ENCODE data around the gene CEPT1.

The CEPT1 gene

DNA sequence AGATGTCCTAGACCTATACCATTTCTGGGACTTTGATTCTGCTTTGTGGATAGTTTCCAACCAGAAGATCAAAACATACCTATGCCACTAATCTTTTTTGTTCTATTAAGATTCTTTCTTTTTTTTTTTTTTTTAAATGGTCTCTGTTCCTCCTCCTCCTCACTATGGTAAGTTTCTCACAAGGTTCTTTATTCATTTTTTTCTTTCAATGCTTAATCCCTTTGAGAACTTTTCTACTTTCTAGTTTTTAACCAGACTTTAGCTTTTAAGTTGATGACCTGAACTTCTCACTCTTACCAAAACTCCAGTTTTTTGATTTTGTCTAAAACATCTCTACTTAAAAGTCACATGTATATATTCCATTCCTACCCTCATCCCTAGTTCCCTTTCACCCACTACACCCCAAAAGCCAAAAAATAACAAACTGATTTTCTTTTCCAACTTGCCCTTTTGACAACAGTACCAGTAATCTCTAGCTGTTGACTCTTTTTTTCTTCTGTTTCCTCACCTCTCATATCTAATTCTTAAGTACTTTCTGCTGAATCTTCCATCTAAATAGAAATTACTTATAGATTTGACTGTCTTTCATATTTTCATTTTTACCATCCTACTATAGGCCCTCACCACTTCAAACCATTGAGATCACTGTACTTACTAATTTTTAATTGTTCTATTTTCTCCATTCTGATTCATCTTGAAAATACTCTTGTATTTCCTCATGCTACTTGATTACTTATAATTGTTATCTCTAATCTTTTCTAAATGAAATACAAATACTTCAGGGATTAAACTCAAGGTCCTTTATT lies 6.1 kb downstream of the CEPT1 start:
- Histone ChIP-seq H3K36me3 (ENCODE audit: control insufficient read depth in 2 of 2, insufficient read depth in 2 of 2, low read length in 2 of 2) (peaks cover 25 to 27% of the 10 kb centered on the region in 2 donors), H3K4me3 (ENCODE audit: low read length in 2 of 2) (no peak overlapping the region), H3K27ac (ENCODE audit: low read depth in 2 of 2, low read length in 2 of 2) (no peak overlapping the region)

GRCh38 chr1:111147948-111148347 lies 7.9 kb downstream of the CEPT1 start:
- Histone ChIP-seq H3K27ac (ENCODE audit: low read depth in 2 of 2, low read length in 2 of 2) (no peak overlapping the region), H3K4me1 (ENCODE audit: control insufficient read depth in 2 of 2, insufficient read depth in 2 of 2, low read length in 2 of 2) (no peaks in the 10 kb centered on the region), H3K9me3 (ENCODE audit: control insufficient read depth in 2 of 2, low read length in 2 of 2) (no peaks in the 10 kb centered on the region), H3K36me3 (ENCODE audit: control insufficient read depth in 2 of 2, insufficient read depth in 2 of 2, low read length in 2 of 2) (peaks cover 30 to 32% of the 10 kb centered on the region in 2 donors), H3K27me3 (ENCODE audit: control insufficient read depth in 2 of 2, insufficient read depth in 2 of 2, low read length in 2 of 2) (no peaks in the 10 kb centered on the region), H3K4me3 (ENCODE audit: low read length in 2 of 2) (no peak overlapping the region), H3K9ac (ENCODE audit: low read depth in 1 of 2, low read length in 2 of 2) (no peak overlapping the region)

More for the DNA sequence above, 6.1 kb downstream of the CEPT1 start:
- Histone ChIP-seq H3K9ac (ENCODE audit: low read depth in 1 of 2, low read length in 2 of 2) (no peak overlapping the region), H3K9me3 (ENCODE audit: control insufficient read depth in 2 of 2, low read length in 2 of 2) (no peaks in the 10 kb centered on the region), H3K27me3 (ENCODE audit: control insufficient read depth in 2 of 2, insufficient read depth in 2 of 2, low read length in 2 of 2) (no peaks in the 10 kb centered on the region), H3K4me1 (ENCODE audit: control insufficient read depth in 2 of 2, insufficient read depth in 2 of 2, low read length in 2 of 2) (peaks cover 2 to 6% of the 10 kb centered on the region in 2 donors)

DNA sequence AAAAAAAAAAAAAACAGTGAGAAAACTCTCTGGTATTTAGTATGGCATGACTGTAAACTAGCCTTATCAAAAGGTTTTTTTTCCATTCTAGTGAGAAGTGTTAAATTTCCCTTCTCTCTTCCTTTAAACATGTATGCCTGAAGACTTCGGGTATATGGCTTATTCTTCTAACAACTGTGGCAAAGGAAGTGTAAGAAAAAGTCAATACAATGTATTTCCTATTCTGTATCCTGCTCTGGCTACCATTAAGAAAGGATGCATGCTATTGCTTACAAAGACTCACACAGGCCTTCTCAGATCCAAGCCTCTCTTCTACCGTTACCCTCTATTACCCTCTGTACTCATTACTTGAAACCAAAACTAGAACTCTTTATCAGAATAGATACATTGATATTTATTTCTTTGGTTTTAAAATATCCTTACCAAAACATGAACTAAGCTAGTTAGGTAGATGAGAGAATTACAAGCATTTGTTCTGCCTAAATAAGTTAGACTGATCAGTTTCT lies 8.4 kb downstream of the CEPT1 start:
- no peaks in the 10 kb centered on the region for H3K27me3 ChIP-seq (ENCODE audit: control insufficient read depth in 2 of 2, insufficient read depth in 2 of 2, low read length in 2 of 2)
- H3K36me3 ChIP-seq (ENCODE audit: control insufficient read depth in 2 of 2, insufficient read depth in 2 of 2, low read length in 2 of 2), result peaks cover 35% of the 10 kb centered on the region in 2 donors
- H3K9ac ChIP-seq (ENCODE audit: low read depth in 1 of 2, low read length in 2 of 2), result no peak overlapping the region
- no peak overlapping the region for H3K4me3 ChIP-seq (ENCODE audit: low read length in 2 of 2)
- H3K4me1 ChIP-seq (ENCODE audit: control insufficient read depth in 2 of 2, insufficient read depth in 2 of 2, low read length in 2 of 2), result no peaks in the 10 kb centered on the region
- H3K27ac ChIP-seq (ENCODE audit: low read depth in 2 of 2, low read length in 2 of 2), result no peak overlapping the region
- no peaks in the 10 kb centered on the region for H3K9me3 ChIP-seq (ENCODE audit: control insufficient read depth in 2 of 2, low read length in 2 of 2)

- Histone ChIP-seq H3K27me3 (ENCODE audit: control insufficient read depth in 2 of 2, insufficient read depth in 2 of 2, low read length in 2 of 2) (no peaks in the 10 kb centered on the region), H3K9ac (ENCODE audit: low read depth in 1 of 2, low read length in 2 of 2) (no peak overlapping the region), H3K9me3 (ENCODE audit: control insufficient read depth in 2 of 2, low read length in 2 of 2) (no peaks in the 10 kb centered on the region), H3K27ac (ENCODE audit: low read depth in 2 of 2, low read length in 2 of 2) (no peak overlapping the region), H3K4me1 (ENCODE audit: control insufficient read depth in 2 of 2, insufficient read depth in 2 of 2, low read length in 2 of 2) (no peaks in the 10 kb centered on the region), H3K4me3 (ENCODE audit: low read length in 2 of 2) (no peak overlapping the region), H3K36me3 (ENCODE audit: control insufficient read depth in 2 of 2, insufficient read depth in 2 of 2, low read length in 2 of 2) (peaks cover 35 to 39% of the 10 kb centered on the region in 2 donors)
These were observed 11.8 kb downstream of the CEPT1 start for GRCh38 chr1:111151838-111152237.

DNA sequence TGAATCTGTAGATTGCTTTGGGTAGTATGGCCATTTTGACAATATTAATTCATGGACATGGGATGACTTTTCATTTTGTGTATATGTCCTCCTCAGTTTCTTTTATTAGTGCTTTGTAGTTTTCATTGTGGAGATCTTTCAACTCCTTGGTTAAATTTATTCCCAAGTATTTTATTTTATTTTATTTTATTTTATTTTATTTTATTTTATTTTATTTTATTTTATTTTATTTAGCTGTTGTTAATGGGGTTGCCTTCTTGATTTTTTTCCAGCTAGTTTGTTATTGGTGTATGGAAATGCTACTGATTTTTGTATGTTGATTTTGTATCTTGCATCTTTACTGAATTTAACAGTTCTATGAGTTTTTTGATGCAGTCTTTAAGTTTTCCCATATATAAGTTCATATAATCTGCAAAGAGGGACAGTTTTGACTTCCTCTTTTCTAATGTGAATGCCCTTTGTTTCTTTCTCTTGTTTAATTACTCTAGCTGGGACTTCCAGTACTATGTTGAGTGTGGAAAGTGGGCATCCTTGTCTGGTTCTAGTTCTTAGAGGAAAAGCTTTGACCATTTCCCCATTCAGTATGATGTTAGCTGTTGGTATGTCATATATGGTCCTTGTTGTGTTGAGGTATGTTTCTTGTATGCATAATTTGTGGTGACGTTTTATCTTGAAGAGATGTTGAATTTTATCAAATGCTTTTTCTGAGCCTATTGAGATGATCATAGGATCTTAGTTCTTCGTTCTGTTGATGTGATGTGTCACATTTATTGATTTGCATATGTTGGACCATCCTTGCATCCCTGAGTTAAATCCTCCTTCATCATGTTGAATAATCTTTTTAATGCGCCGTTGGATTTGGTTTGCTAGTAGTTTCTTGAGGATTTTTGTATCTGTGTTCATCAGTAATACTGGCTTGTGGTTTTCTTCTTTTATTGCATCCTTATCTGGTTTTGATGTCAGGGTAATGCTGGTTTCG lies 14.3 kb downstream of the CEPT1 start:
- Histone ChIP-seq H3K27ac (ENCODE audit: low read depth in 2 of 2, low read length in 2 of 2) (no peak overlapping the region), H3K4me1 (ENCODE audit: control insufficient read depth in 2 of 2, insufficient read depth in 2 of 2, low read length in 2 of 2) (no peaks in the 10 kb centered on the region), H3K9ac (ENCODE audit: low read depth in 1 of 2, low read length in 2 of 2) (no peak overlapping the region), H3K9me3 (ENCODE audit: control insufficient read depth in 2 of 2, low read length in 2 of 2) (no peaks in the 10 kb centered on the region), H3K4me3 (ENCODE audit: low read length in 2 of 2) (no peak overlapping the region), H3K27me3 (ENCODE audit: control insufficient read depth in 2 of 2, insufficient read depth in 2 of 2, low read length in 2 of 2) (no peaks in the 10 kb centered on the region), H3K36me3 (ENCODE audit: control insufficient read depth in 2 of 2, insufficient read depth in 2 of 2, low read length in 2 of 2) (peaks cover 22 to 26% of the 10 kb centered on the region in 2 donors)

DNA sequence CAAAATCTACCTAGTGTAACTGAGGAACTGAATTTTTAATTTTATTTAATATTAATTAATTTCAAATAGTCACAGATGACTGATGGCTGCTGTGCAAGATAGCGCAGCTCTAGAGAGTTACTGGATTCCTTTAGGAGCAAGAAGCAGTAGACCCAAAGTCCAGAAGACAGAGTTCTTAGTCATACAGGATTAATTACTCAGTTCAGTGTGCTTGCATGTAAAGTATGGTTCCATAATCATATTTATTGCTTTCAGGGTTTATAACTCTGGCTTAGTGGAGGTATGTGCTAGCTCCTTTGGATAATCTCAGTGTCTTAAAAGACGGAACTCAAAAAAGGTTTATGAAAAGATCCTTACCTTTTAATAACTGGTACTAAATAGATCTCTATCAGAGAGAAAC lies 17.4 kb downstream of the CEPT1 start:
- Histone ChIP-seq H3K4me3 (ENCODE audit: low read length in 2 of 2) (no peak overlapping the region), H3K9ac (ENCODE audit: low read depth in 1 of 2, low read length in 2 of 2) (no peak overlapping the region), H3K36me3 (ENCODE audit: control insufficient read depth in 2 of 2, insufficient read depth in 2 of 2, low read length in 2 of 2) (peaks cover 12 to 29% of the 10 kb centered on the region in 2 donors), H3K27me3 (ENCODE audit: control insufficient read depth in 2 of 2, insufficient read depth in 2 of 2, low read length in 2 of 2) (no peaks in the 10 kb centered on the region), H3K27ac (ENCODE audit: low read depth in 2 of 2, low read length in 2 of 2) (no peak overlapping the region), H3K9me3 (ENCODE audit: control insufficient read depth in 2 of 2, low read length in 2 of 2) (no peaks in the 10 kb centered on the region), H3K4me1 (ENCODE audit: control insufficient read depth in 2 of 2, insufficient read depth in 2 of 2, low read length in 2 of 2) (no peaks in the 10 kb centered on the region)

DNA sequence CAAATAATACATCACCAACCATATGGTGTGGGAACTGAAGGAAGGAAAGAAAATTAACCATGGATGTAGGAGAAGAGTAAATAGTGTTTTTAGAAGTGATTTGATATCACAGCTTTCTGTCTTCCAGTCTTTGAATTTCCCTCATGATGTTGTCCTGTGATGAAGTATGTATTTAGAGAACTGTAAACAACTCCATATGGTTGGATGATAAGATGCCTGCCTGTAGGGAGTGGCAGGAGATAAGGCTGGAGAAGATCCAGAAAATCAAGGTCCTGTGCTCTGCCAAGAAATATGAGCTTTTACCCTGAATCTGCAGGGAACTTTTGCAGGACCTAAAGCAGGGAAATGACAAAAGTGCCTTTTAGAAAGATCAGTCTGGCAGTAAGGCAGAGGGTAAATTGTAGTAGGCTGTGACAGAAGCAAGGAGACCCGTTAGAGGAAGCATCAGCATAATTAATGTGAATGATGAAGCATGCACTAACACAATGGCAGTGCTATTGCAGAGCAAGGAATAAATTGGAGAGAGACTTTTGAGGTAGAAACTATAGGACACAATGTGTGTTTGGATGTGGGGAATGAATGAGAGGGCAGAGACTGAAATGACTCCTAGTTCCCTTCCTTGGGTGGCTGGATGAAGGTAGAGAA lies 21.9 kb downstream of the CEPT1 start:
- H3K9ac ChIP-seq (ENCODE audit: low read depth in 1 of 2, low read length in 2 of 2), result no peak overlapping the region
- H3K4me3 ChIP-seq (ENCODE audit: low read length in 2 of 2), result no peak overlapping the region
- H3K27ac ChIP-seq (ENCODE audit: low read depth in 2 of 2, low read length in 2 of 2), result no peak overlapping the region
- no peaks in the 10 kb centered on the region for H3K9me3 ChIP-seq (ENCODE audit: control insufficient read depth in 2 of 2, low read length in 2 of 2)
- H3K27me3 ChIP-seq (ENCODE audit: control insufficient read depth in 2 of 2, insufficient read depth in 2 of 2, low read length in 2 of 2), result no peaks in the 10 kb centered on the region
- peaks cover 3 to 31% of the 10 kb centered on the region in 2 donors for H3K36me3 ChIP-seq (ENCODE audit: control insufficient read depth in 2 of 2, insufficient read depth in 2 of 2, low read length in 2 of 2)
- no peaks in the 10 kb centered on the region for H3K4me1 ChIP-seq (ENCODE audit: control insufficient read depth in 2 of 2, insufficient read depth in 2 of 2, low read length in 2 of 2)

DNA sequence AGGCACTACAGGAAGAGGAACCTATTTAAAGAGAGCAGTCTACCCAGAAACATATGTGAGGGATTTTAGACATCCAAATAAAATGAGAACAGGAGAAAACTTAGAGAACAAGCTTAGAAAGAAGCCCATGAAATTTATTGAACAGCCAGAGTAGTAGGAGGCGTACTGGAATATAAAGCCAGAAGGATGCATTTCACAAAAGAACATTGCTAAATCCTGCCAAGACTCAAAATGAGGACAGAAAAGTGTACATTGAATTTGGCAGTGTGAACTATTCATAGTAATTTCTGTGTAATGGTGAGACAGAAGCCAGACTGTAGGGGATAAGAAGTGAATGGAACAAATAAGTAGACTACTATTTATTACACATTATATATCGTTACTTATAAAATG lies 22.5 kb downstream of the CEPT1 start:
- H3K27me3 ChIP-seq (ENCODE audit: control insufficient read depth in 2 of 2, insufficient read depth in 2 of 2, low read length in 2 of 2), result no peaks in the 10 kb centered on the region
- H3K9me3 ChIP-seq (ENCODE audit: control insufficient read depth in 2 of 2, low read length in 2 of 2), result no peaks in the 10 kb centered on the region
- peaks cover 3 to 31% of the 10 kb centered on the region in 2 donors for H3K36me3 ChIP-seq (ENCODE audit: control insufficient read depth in 2 of 2, insufficient read depth in 2 of 2, low read length in 2 of 2)
- H3K27ac ChIP-seq (ENCODE audit: low read depth in 2 of 2, low read length in 2 of 2), result no peak overlapping the region
- H3K4me3 ChIP-seq (ENCODE audit: low read length in 2 of 2), result no peak overlapping the region
- no peak overlapping the region for H3K9ac ChIP-seq (ENCODE audit: low read depth in 1 of 2, low read length in 2 of 2)
- H3K4me1 ChIP-seq (ENCODE audit: control insufficient read depth in 2 of 2, insufficient read depth in 2 of 2, low read length in 2 of 2), result no peaks in the 10 kb centered on the region

GRCh38 chr1:111163363-111163762 lies 23.3 kb downstream of the CEPT1 start:
- H3K27me3 ChIP-seq (ENCODE audit: control insufficient read depth in 2 of 2, insufficient read depth in 2 of 2, low read length in 2 of 2), result no peaks in the 10 kb centered on the region
- no peak overlapping the region for H3K27ac ChIP-seq (ENCODE audit: low read depth in 2 of 2, low read length in 2 of 2)
- H3K36me3 ChIP-seq (ENCODE audit: control insufficient read depth in 2 of 2, insufficient read depth in 2 of 2, low read length in 2 of 2), result peaks cover 3 to 37% of the 10 kb centered on the region in 2 donors
- H3K9me3 ChIP-seq (ENCODE audit: control insufficient read depth in 2 of 2, low read length in 2 of 2), result no peaks in the 10 kb centered on the region
- H3K4me1 ChIP-seq (ENCODE audit: control insufficient read depth in 2 of 2, insufficient read depth in 2 of 2, low read length in 2 of 2), result no peaks in the 10 kb centered on the region
- H3K9ac ChIP-seq (ENCODE audit: low read depth in 1 of 2, low read length in 2 of 2), result no peak overlapping the region
- H3K4me3 ChIP-seq (ENCODE audit: low read length in 2 of 2), result no peak overlapping the region
